ENCODE results near the gene SENP8. TPM values are rescaled to one million over a fixed set of nuclear protein-coding genes. Genes with fewer than 3 reads are reported as not detected.

Gene SENP8
- total RNA-seq, 3 donors from 2014 or later, result 2.6 to 3.0 (median 2.9) TPM

DNA sequence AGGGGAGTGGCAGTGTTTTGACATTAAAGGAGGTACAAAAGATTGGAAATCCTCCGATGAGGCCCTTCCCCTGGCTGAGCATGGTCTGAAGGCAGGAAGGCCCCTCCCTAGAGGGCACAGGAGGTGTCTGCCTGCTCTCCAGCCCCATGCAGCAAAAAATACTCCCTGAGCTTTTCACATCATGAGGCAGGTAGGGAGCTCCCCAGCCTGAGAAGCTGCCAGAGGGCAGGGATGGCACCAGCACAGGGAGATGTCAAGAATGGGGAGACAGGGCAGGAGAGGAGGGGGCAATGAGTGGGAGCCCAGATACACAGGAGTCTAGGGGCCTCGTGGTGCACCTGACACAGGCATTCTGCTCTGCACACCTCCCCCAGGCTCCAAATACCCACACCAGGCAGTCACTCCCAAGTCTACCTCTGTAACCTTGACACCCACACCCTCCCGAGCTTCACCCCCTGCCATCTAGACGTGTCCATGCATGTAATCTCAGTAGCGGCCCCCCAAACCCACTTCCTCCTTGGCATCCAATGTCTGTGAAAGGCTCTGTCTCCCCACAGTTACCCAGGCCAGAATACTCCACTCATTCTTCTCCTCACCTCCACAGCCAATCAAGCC is 56.5 kb downstream of the SENP8 start:
- Histone ChIP-seq H3K9me3 (no peaks in the 10 kb centered on the region), H3K4me3 (no peak overlapping the region), H3K4me1 (ENCODE audit: low read depth) (peaks cover 6% of the 10 kb centered on the region), H3K36me3 (ENCODE audit: low read depth) (no peaks in the 10 kb centered on the region)
- ATAC-seq (no peak), DNase-seq (no peak)
- TF ChIP-seq, protein P1, sequence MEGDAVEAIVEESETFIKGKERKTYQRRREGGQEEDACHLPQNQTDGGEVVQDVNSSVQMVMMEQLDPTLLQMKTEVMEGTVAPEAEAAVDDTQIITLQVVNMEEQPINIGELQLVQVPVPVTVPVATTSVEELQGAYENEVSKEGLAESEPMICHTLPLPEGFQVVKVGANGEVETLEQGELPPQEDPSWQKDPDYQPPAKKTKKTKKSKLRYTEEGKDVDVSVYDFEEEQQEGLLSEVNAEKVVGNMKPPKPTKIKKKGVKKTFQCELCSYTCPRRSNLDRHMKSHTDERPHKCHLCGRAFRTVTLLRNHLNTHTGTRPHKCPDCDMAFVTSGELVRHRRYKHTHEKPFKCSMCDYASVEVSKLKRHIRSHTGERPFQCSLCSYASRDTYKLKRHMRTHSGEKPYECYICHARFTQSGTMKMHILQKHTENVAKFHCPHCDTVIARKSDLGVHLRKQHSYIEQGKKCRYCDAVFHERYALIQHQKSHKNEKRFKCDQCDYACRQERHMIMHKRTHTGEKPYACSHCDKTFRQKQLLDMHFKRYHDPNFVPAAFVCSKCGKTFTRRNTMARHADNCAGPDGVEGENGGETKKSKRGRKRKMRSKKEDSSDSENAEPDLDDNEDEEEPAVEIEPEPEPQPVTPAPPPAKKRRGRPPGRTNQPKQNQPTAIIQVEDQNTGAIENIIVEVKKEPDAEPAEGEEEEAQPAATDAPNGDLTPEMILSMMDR (IDR thresholded peaks at IDR 0.05), result no peak
- intact Hi-C loops (cut with DNase I, micrococcal nuclease), result no loop called here

DNA sequence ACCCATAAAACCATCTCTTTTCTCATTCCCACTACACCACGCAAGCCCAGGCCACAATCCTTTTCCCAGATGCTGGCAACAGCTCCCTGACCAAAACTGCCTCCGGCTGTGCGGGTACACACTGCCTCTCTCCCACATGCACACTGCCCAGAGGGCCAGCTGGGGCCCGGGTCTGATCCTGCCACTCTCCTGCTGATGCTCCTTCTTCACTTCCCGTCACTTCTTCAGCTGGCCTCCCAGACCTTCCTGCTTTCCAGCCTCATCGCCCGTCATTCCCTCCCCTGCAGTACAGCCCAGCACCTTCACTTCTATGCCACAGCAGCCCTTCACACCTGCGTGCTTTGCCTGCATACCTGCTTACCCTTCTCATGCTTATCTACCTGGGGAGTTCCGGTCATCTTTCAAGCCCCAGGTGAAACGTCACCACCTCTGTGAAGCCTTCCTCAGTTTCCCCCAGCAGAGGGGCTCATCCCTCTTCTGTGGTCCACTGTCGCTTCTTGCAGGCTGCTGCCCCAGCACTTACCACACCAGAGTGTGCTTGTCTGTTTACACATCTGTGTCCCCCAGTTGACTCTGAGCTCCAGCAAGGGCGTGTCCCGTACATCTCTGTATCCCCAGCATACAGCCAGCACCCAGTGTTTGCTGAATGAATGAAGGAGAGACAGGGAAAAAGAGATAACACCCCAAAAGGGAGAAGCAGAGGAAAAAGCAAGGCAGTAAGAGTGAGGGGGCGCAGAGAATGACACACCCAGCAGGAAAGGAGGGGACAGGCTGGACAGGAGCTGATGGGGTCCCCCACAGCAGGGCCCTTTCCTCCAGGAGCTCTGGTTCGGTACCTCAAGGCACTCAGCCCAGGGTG is 57.2 kb downstream of the SENP8 start:
- TF ChIP-seq, protein P1 (IDR thresholded peaks at IDR 0.05), result no peak
- Histone ChIP-seq H3K9me3 (no peaks in the 10 kb centered on the region), H3K4me3 (no peak overlapping the region), H3K4me1 (ENCODE audit: low read depth) (peaks cover 2% of the 10 kb centered on the region), H3K36me3 (ENCODE audit: low read depth) (no peaks in the 10 kb centered on the region)
- ATAC-seq (no peak), DNase-seq (no peak)
- intact Hi-C loops (cut with DNase I, micrococcal nuclease), result no loop called here

DNA sequence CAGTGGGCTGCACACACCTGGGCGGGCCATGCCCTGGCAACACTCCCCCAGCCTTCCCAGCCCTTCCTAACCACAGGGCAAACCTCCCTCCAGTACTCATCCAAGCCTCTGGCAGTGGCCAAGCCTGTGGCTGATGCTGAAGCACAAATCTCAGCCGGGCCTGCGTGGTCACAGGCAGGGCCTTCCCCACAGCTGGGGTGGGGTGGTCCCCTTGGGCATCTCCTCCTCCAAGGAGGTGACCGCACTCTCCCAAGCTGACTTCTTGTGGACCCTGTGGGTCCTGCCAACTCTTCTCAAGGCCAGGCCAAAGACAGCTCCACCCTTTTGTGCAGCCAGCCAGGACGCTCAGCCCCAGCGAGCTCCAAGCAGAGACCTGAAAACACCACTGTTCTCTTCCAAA is 58.0 kb downstream of the SENP8 start:
- DNase-seq (no peak), ATAC-seq (peak; percentile 20)
- no peaks in the 10 kb centered on the region for H3K4me1 ChIP-seq (ENCODE audit: low read depth)
- H3K36me3 ChIP-seq (ENCODE audit: low read depth), result no peaks in the 10 kb centered on the region
- H3K9me3 ChIP-seq, result no peaks in the 10 kb centered on the region
- TF ChIP-seq, protein P1 (IDR thresholded peaks at IDR 0.05), result no peak
- no peak overlapping the region for H3K4me3 ChIP-seq
- intact Hi-C loops (cut with DNase I, micrococcal nuclease), result no loop called here

DNA sequence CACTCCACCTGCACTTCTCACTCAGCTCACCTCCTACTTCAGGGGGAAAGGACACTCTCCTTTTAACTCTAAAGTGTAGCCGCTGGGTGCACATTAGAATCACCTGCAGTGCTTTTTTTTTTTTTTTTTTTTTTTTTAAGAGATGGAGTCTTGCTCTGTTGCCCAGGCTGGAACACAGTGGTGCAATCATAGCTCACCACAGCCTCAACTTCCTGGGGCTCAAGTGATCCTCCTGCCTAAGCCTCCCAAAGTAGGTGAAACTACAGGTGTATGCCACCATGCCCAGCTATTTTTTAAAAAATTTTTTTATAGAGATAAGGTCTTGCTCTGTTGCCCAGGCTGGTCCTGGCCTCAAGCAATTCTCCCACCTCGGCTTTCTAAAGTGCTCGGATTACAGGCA is 58.5 kb downstream of the SENP8 start:
- Histone ChIP-seq H3K4me1 (ENCODE audit: low read depth) (no peaks in the 10 kb centered on the region), H3K9me3 (no peaks in the 10 kb centered on the region), H3K36me3 (ENCODE audit: low read depth) (no peaks in the 10 kb centered on the region), H3K4me3 (no peak overlapping the region)
- DNase-seq, result no peak
- intact Hi-C loops (cut with DNase I, micrococcal nuclease), result no loop called here
- no peak for ATAC-seq
- TF ChIP-seq, protein P1 (IDR thresholded peaks at IDR 0.05), result no peak

DNA sequence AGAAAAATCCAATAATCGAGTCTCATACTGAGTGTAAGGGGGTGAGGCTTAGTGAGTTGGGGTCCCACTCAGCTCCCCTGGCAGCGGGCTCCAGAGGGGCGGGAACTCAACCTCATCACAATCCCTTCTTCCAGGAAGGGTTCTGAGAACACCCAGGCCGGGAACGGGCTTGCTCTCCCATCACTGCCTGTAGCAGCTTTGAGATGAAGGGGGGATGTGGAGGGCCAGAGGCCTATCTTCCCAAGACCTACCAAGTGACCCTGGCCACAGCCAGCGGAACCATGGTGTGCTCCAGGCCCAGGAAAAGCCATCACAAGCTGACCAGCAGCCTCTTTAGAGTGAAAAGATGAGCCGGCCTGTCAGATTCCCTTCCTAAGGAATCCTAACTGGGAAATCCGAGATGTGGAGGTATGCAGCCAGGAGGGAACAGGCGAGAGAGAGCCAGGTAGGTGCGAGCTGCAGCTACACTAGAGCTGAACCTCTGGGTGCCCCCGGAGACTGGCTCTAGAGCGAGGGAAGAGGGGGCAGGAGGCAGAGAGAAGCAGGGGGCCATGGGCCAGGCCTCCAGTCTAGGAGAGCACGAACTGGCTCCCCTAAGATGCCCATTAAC is 60.9 kb downstream of the SENP8 start:
- intact Hi-C loops (cut with DNase I, micrococcal nuclease), result no loop called here
- TF ChIP-seq, protein P1 (IDR thresholded peaks at IDR 0.05), result no peak
- no peak for ATAC-seq
- Histone ChIP-seq H3K9me3 (no peaks in the 10 kb centered on the region), H3K36me3 (ENCODE audit: low read depth) (no peaks in the 10 kb centered on the region), H3K4me3 (no peak overlapping the region), H3K4me1 (ENCODE audit: low read depth) (no peaks in the 10 kb centered on the region)
- DNase-seq, result no peak
